Small intestine (tissue), 4 donors: ENCODE measurements around the gene IGF2BP2. TPM values are rescaled to one million over a fixed set of nuclear protein-coding genes. Genes with fewer than 3 reads are reported as not detected.

Experiments
- polyA plus RNA-seq, 4 donors: library from polyadenylated mRNA; stranded (reverse) in 3 of 4; unstranded in 1 of 4; fragments of 200-250 nt in 3 of 4; fragments of 120-200 nt in 1 of 4; gene quantifications; one replicate each; pipeline versions ENCODE4 v1.2.1 to v1.2.3, GENCODE V29; 2013
- donor health status: healthy with polysubstance abuse.
- donor health status: Bipolar disorder and iron deficiency.
- donor health status: healthy.

Gene IGF2BP2
- polyA plus RNA-seq, 4 donors, result 12.1 to 93.8 (median 22.9) TPM

Other genes with a start within 250 kb of the IGF2BP2 start
- gene SENP2, start 238.7 kb downstream of the IGF2BP2 start, polyA plus RNA-seq, result 10 to 100 TPM; 10.7 to 39.5 (median 12.1) TPM
- gene TRA2B, start 113.0 kb upstream of the IGF2BP2 start, polyA plus RNA-seq, result 100 to 1,000 TPM in 1 of 4 donors, 10 to 100 TPM in 3; 48.5 to 150 (median 72.4) TPM